CD14-positive monocyte (primary cell): ENCODE results near the gene MED15. TPM values are rescaled to one million over a fixed set of nuclear protein-coding genes. Genes with fewer than 3 reads are reported as not detected.

Experiments used
- DNase-seq, 3 donors: peaks; one replicate each; pipeline ENCODE4 v3.0.0-alpha.2; 2011 to 2022
- H2AFZ ChIP-seq: 2 replicates; pipeline ENCODE4 v1.6.0; 2012; ENCODE audit warnings: mild to moderate bottlenecking, low read depth, low read length, inconsistent platforms; ENCODE audit not compliant: insufficient read depth, poor library complexity, severe bottlenecking
- H3K27ac ChIP-seq, 2 donors: 1 replicate in 1 of 2; 2 replicates in 1 of 2; pipeline ENCODE4 v1.5.1; 2012 to 2013; ENCODE audit warnings: low read length in 2 of 2, control low read depth in 1 of 2, inconsistent platforms in 1 of 2, low read depth in 1 of 2, mild to moderate bottlenecking in 1 of 2
- H3K27me3 ChIP-seq, 2 donors: one replicate each; pipeline versions ENCODE4 v1.6.0 to v1.6.1; 2011 to 2013; ENCODE audit warnings: low read length in 2 of 2; ENCODE audit not compliant: control insufficient read depth in 2 of 2, insufficient read depth in 2 of 2
- H3K36me3 ChIP-seq, 2 donors: replicated peaks in 1 of 2; 1 replicate in 1 of 2; 2 replicates in 1 of 2; pipeline versions ENCODE4 v1.5.1 to v1.6.1; 2012 to 2013; ENCODE audit warnings: low read length in 2 of 2, control low read depth in 1 of 2, inconsistent platforms in 1 of 2, mild to moderate bottlenecking in 1 of 2; ENCODE audit not compliant: insufficient read depth in 2 of 2, control insufficient read depth in 1 of 2
- H3K4me1 ChIP-seq, 2 donors: 1 replicate in 1 of 2; 2 replicates in 1 of 2; pipeline versions ENCODE4 v1.5.1 to v1.6.1; 2012 to 2013; ENCODE audit warnings: low read length in 2 of 2, control low read depth in 1 of 2, inconsistent platforms in 1 of 2, mild to moderate bottlenecking in 1 of 2, moderate library complexity in 1 of 2; ENCODE audit not compliant: insufficient read depth in 2 of 2, control insufficient read depth in 1 of 2
- H3K4me2 ChIP-seq: replicated peaks from 2 replicates; pipeline ENCODE3; 2012; ENCODE audit warnings: low read length, moderate library complexity, mild to moderate bottlenecking; ENCODE audit not compliant: poor library complexity, severe bottlenecking; ENCODE audit errors: extremely low read depth
- H3K4me3 ChIP-seq, 3 experiments: fragments of 200-600 bp in 1 of 3; sonication (generic) in 1 of 3; replicated peaks in 1 of 3; 1 replicate in 2 of 3; 2 replicates in 1 of 3; pipeline ENCODE4 v1.5.1; 2011 to 2013; ENCODE audit warnings: low read length in 3 of 3, mild to moderate bottlenecking in 3 of 3, control low read depth in 2 of 3, low read depth in 2 of 3, inconsistent platforms in 1 of 3, moderate library complexity in 1 of 3
- H3K79me2 ChIP-seq: 2 replicates; pipeline ENCODE4 v1.6.0; 2012; ENCODE audit warnings: mild to moderate bottlenecking, control low read depth, inconsistent platforms, low read length, moderate library complexity; ENCODE audit not compliant: insufficient read depth
- H3K9ac ChIP-seq: 2 replicates; pipeline ENCODE4 v1.6.0; 2017; ENCODE audit warnings: low read length, mild to moderate bottlenecking; ENCODE audit not compliant: insufficient read depth, poor library complexity, severe bottlenecking
- H3K9me3 ChIP-seq, 2 donors: replicated peaks in 1 of 2; 1 replicate in 1 of 2; 2 replicates in 1 of 2; pipeline versions ENCODE4 v1.5.1 to v1.6.1; 2012 to 2013; ENCODE audit warnings: low read length in 2 of 2, control low read depth in 1 of 2; ENCODE audit not compliant: control insufficient read depth in 1 of 2, insufficient read depth in 1 of 2
- H4K20me1 ChIP-seq: 2 replicates; pipeline ENCODE4 v1.6.0; 2012; ENCODE audit warnings: mild to moderate bottlenecking, low read length, control low read depth, moderate library complexity; ENCODE audit not compliant: insufficient read depth
- H3K27ac Mint-ChIP-seq, 7 donors: one replicate each; pipeline ENCODE4 v1.8.0; 2020; ENCODE audit warnings: mild to moderate bottlenecking in 7 of 7, mixed read lengths in 7 of 7, moderate library complexity in 6 of 7, inconsistent platforms in 2 of 7
- H3K27me3 Mint-ChIP-seq, 3 donors: one replicate each; pipeline ENCODE4 v1.8.0; 2021 to 2022; ENCODE audit warnings: low read depth in 3 of 3, mild to moderate bottlenecking in 3 of 3, mixed read lengths in 3 of 3, moderate library complexity in 3 of 3, inconsistent platforms in 1 of 3
- H3K36me3 Mint-ChIP-seq, 2 donors: one replicate each; pipeline ENCODE4 v1.8.0; 2020; ENCODE audit warnings: mixed read lengths in 2 of 2, inconsistent platforms in 1 of 2, mild to moderate bottlenecking in 1 of 2
- H3K4me1 Mint-ChIP-seq: one replicate; pipeline ENCODE4 v1.8.0; 2020; ENCODE audit warnings: mild to moderate bottlenecking, mixed read lengths
- H3K4me3 Mint-ChIP-seq, 2 donors: one replicate each; pipeline ENCODE4 v1.8.0; 2020; ENCODE audit warnings: mild to moderate bottlenecking in 2 of 2, mixed read lengths in 2 of 2, moderate library complexity in 1 of 2
- H3K9me3 Mint-ChIP-seq, 7 donors: one replicate each; pipeline ENCODE4 v1.8.0; 2020 to 2022; ENCODE audit warnings: mixed read lengths in 7 of 7, mild to moderate bottlenecking in 6 of 7, moderate library complexity in 6 of 7, inconsistent platforms in 2 of 7
- WGBS: methylation state at CpG from one replicate; pipeline ENCODE4 v1.1.5; 2013; ENCODE audit warnings: missing lambda C conversion rate; ENCODE audit not compliant: insufficient coverage; 5-methylcytosine and 5-hydroxymethylcytosine counted together
- intact Hi-C, 2 donors: fragments of 100-400 bp; cut with micrococcal nuclease; formaldehyde crosslinking; loops; one replicate each; pipeline versions ENCODE4 v1.15.0 to v1.15.1; 2023
- polyA plus RNA-seq, 3 donors: library from polyadenylated mRNA; depleted of rRNA in 1 of 3; unstranded in 2 of 3; stranded (reverse) in 1 of 3; fragments of 300-500 nt in 2 of 3; fragments of >200 nt in 1 of 3; fragmentation: Illumina TruSeq in 2 of 3; gene quantifications; 1 replicate in 2 of 3; 2 replicates in 1 of 3; pipeline ENCODE4 v1.2.3, GENCODE V29; 2012 to 2021
- TF ChIP-seq, protein P1 (sequence below): fragments of 200-600 bp; IDR thresholded peaks from one replicate; pipeline ENCODE4 v1.8.0; 2022; ENCODE audit warnings: antibody characterized with exemption, mild to moderate bottlenecking

The MED15 gene
- polyA plus RNA-seq, 3 donors, result 10.0 to 126 (median 17.8) TPM

DNA sequence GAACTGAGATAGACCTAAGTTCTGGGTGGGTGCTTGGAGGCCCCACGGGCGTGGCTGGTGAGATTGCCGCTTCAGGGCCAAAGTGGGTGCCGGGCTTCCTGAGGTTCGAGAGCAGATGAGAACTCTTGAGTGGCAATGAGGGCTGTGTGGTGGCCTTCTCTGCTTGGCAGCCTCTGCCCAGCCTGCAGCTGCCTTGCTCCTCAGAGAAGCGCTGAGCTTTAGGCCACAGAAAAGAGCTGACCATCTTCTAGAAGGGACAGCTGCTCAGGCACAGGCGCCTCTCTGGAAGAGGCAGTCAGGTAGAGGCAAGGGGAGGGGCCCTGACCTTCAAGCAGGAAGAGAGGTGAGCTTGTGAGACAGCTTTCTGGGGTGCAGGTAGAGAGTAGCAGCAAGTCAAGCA lies 72.8 kb downstream of the MED15 start:
- peaks cover 69 to 95% of the 10 kb centered on the region in 2 donors for H3K36me3 Mint-ChIP-seq
- Histone ChIP-seq H3K9me3 (no peaks in the 10 kb centered on the region), H3K9ac (no peak overlapping the region), H4K20me1 (peaks cover 91% of the 10 kb centered on the region), H3K79me2 (peaks cover 7% of the 10 kb centered on the region), H3K4me2 (no peak overlapping the region), H3K4me3 (no peak overlapping the region), H3K4me1 (peaks cover 10% of the 10 kb centered on the region in 2 donors), H3K27me3 (no peaks in the 10 kb centered on the region), H3K36me3 (peaks cover 92 to 99% of the 10 kb centered on the region in 2 donors), H2AFZ (no peak overlapping the region), H3K27ac (peak overlapping the region in 1 of 2 donors; percentile 17)
- no peaks in the 10 kb centered on the region for H3K27me3 Mint-ChIP-seq
- TF ChIP-seq, protein P1, sequence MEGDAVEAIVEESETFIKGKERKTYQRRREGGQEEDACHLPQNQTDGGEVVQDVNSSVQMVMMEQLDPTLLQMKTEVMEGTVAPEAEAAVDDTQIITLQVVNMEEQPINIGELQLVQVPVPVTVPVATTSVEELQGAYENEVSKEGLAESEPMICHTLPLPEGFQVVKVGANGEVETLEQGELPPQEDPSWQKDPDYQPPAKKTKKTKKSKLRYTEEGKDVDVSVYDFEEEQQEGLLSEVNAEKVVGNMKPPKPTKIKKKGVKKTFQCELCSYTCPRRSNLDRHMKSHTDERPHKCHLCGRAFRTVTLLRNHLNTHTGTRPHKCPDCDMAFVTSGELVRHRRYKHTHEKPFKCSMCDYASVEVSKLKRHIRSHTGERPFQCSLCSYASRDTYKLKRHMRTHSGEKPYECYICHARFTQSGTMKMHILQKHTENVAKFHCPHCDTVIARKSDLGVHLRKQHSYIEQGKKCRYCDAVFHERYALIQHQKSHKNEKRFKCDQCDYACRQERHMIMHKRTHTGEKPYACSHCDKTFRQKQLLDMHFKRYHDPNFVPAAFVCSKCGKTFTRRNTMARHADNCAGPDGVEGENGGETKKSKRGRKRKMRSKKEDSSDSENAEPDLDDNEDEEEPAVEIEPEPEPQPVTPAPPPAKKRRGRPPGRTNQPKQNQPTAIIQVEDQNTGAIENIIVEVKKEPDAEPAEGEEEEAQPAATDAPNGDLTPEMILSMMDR, result no peak
- intact Hi-C loops, result no loop called here
- H3K4me3 Mint-ChIP-seq, result no peak overlapping the region
- no peaks in the 10 kb centered on the region for H3K9me3 Mint-ChIP-seq
- peaks cover 20% of the 10 kb centered on the region for H3K4me1 Mint-ChIP-seq
- peak overlapping the region in 3 of 7 donors; percentile 31 to 73 (median 45) for H3K27ac Mint-ChIP-seq
- DNase-seq, result no peak
- 95% methylated on average over 5 of the region's 7 CpGs for WGBS

DNA sequence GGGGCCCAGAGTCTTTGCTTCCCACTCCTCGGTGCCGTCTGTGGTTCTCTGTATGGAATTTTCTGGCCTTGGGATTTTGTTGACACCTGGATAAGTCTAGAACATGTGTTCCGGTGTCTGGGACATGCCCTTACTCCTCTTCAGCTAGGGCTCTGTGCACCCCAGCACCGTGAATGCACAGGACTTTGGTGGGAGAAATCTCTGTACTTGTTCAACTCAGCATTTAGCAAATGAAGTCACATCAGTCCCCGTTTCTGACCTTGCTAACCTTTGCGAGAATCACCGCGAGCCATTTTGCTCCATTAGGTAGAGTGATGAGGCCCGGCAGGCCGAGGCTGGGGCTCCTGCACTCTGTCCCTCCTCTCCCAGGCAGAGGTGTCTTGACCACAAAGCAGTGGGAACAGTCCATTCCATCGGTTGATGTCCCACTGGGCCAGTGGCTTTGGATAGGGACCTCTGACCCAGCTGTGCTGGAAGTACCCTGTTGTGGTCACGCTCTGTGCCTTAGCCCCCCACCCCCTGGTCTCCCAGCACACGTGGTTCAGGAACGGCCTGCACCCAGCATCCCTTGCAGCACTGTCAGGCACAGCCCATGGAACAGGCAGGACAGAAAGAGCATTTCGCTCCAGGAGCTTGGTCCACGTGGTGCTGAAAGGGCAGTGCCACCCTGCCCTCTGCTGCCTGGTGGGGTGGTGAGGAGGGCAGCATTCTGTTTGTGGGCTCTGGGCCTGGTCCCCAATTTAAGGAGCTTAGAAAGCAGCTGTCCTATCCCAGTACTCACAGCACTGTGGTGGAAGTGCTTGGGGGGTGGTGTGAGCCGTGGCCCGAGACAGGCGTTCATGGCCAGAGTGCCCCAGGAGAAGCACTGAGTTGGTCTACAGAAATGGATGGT lies 73.4 kb downstream of the MED15 start:
- H3K27ac Mint-ChIP-seq, result peak overlapping the region in 4 of 7 donors; percentile 21 to 73 (median 56)
- Histone ChIP-seq H3K4me1 (peaks cover 10% of the 10 kb centered on the region in 2 donors), H3K9ac (no peak overlapping the region), H3K4me3 (no peak overlapping the region), H4K20me1 (peaks cover 90% of the 10 kb centered on the region), H3K27me3 (no peaks in the 10 kb centered on the region), H3K9me3 (no peaks in the 10 kb centered on the region), H3K79me2 (peaks cover 7% of the 10 kb centered on the region), H3K4me2 (no peak overlapping the region), H2AFZ (no peak overlapping the region), H3K36me3 (peaks cover 96 to 100% of the 10 kb centered on the region in 2 donors), H3K27ac (peak overlapping the region in 1 of 2 donors; percentile 6)
- WGBS, result 98% methylated on average over 18 of the region's 19 CpGs
- no peaks in the 10 kb centered on the region for H3K27me3 Mint-ChIP-seq
- TF ChIP-seq, protein P1, result no peak
- H3K4me3 Mint-ChIP-seq, result no peak overlapping the region
- DNase-seq, result no peak
- H3K4me1 Mint-ChIP-seq, result peaks cover 18% of the 10 kb centered on the region
- no peaks in the 10 kb centered on the region for H3K9me3 Mint-ChIP-seq
- H3K36me3 Mint-ChIP-seq, result peaks cover 76 to 99% of the 10 kb centered on the region in 2 donors
- intact Hi-C loops, result no loop called here
